ENCODE measurements around the gene GOLGA8B.
A peak's percentile ranks its signal among the peaks of the same experiment; 100 is the strongest.
"Not testable (repeated sequence)": the region's sequence is repeated elsewhere in the genome, so short reads cannot be mapped to it uniquely, and the experiment has no call there.

GOLGA8B gene

DNA sequence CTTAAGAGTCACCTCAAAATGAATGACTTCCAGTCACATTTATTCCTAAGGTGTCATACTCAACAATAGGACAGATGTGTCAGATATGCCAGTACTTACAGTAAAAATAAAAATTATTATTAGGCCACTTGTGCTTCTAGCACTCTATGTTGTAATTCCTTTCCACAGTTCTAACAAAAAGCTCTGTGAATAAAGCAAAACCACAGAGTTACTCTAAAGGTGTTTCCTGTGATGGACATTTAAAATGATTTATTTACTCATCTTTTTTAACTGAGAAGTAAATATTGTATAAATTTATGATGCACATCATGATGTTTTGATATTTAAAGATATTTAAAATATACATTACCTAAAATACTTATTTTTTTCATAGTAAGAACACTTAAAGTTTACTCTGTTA is 13.9 kb upstream of the GOLGA8B start:
- no peak for DNase-seq

- DNase-seq = no peak
Observed at GRCh38 chr15:34594361-34594760, 10.9 kb upstream of the GOLGA8B start.

GRCh38 chr15:34591306-34591705 is 7.9 kb upstream of the GOLGA8B start:
- DNase-seq = no peak

DNA sequence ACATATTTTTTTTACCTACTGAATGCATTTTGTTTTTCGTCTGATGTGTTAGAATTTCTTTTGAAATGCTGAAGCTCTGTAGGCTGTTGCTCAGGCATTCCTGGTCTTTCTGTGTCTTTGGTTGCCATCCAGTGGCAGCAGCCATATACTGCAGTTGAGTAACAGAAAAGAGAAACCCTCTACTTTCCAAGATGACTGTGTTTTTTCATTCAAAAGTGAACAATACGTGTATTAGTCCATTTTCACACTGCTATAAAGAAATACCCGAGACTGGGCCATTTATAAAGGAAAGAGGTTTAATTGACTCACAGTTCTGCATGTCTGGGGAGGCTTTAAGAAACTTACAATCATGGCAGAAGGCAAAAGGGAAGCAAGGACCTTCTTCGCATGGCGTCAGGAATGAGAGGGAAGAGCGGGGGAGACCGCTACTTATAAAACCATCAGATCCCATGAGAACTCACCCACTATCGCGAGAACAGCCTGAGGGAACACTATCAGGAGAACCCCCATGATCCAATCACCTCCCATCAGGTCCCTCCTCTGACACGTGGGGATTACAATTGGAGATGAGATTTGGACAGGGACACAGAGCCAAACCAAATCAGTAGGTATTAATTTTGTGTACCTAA is 4.7 kb upstream of the GOLGA8B start:
- peak; percentile 67 to 82 for DNase-seq

DNA sequence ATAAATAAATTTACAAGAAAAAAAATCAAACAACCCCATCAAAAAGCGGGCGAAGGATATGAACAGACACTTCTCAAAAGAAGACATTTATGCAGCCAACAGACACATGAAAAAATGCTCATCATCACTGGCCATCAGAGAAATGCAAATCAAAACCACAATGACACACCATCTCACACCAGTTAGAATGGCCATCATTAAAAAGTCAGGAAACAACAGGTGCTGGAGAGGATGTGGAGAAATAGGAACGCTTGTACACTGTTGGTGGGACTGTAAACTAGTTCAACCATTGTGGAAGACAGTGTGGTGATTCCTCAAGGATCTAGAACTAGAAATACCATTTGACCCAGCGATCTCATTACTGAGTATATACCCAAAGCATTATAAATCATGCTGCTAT is 2.5 kb upstream of the GOLGA8B start:
- not testable (repeated sequence) for DNase-seq

GRCh38 chr15:34584996-34585395 is 1.5 kb upstream of the GOLGA8B start:
- no peak for DNase-seq

DNA sequence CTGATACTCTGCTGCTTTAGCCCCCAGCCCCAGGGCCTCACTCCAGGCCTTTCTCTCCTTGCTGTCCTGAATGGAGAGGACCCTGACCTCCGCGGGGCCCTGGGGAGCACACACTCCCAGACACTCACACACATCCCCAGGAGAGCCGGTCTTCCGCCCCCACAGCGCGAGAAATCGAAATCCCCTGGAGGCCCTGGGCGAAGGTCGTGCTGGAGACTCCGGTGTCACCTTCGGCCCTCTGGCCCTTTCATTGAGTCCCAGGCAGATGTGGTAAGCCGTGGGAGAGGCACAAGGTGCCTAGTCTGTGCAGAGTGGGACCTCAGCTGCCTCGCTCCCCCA is 848 bp upstream of the GOLGA8B start:
- DNase-seq = no peak

- DNase-seq = peak in 1 of 2 experiments; percentile 32
Observed at GRCh38 chr15:34582461-34583371, 735 bp downstream of the GOLGA8B start.

GRCh38 chr15:34581687-34582460 is 1.6 kb downstream of the GOLGA8B start:
- not testable (repeated sequence) for DNase-seq

- DNase-seq = no peak
Observed at GRCh38 chr15:34581043-34581365, 2.4 kb downstream of the GOLGA8B start.

- peak in 1 of 2 experiments; percentile 69 for DNase-seq
Observed at GRCh38 chr15:34580251-34581042, 3.0 kb downstream of the GOLGA8B start.

GRCh38 chr15:34578283-34578674 is 5.2 kb downstream of the GOLGA8B start:
- no peak for DNase-seq

DNA sequence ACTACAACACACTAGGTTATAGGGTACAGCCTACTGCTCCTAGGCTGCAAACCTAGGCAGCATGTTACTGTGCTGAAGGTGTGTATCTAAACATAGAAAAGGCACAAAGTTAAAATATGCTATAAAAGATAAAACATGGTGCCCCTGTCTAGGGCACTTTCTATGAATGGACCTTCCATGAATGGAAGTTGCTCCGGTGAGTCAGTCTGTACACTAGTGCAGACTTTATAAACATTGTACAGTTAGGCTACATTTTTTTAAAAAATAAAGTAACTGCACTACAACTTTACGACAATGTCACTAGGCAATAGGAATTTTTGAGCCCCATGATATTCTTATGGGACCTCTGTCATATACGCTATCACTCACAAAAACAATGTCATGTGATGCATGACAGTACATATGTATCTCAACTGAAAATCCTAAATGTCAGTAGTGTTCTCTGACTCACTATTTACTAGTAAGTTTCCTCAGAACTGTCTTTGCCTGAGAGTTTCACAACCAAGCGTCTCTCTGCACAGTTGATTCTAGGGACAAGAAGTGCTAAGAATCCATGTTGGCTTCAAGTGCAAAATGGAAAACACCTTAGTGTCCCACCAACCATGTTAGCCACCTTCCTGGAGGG is 5.7 kb downstream of the GOLGA8B start:
- not testable (repeated sequence) for DNase-seq

DNA sequence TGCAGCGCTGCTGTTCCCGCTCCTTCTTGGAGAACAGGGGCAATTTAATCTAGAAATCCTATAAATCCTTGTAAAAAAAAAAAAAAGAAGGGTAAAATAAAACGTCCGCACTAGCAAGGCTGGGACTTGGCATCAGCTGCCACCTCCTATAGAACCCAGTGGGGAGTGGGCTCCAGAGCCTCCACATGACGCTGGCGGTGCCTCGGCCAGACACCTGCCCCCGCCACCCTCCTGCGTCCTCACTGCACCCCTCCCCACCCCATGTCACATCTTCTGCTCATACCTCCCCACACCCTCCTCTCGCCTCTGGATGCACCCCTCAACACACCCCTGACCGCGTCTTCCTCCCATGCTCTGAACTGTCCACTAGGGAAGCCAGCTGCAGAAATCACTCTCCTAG is 8.4 kb downstream of the GOLGA8B start:
- DNase-seq = not testable (repeated sequence)

DNA sequence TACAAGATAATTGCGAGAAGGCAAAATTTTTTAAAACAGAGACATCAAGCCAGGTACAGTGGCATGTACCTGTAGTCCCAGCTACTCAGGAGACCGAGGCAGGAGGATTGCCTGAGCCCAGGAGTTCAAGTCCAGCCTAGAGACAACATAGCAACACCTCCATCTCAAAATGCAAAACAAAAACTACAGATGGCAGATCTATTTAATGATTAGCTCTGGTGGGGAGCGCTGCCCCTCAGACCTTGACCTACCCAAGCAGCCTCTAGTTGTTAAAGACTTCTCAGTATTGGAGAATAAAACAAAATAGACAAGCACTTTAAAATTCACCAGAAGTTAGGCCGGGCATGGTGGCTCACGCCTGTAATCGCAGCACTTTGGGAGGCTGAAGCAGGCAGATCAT is 10.5 kb downstream of the GOLGA8B start:
- DNase-seq = not testable (repeated sequence)

- DNase-seq = not testable (repeated sequence)
Observed at GRCh38 chr15:34572019-34572641, 11.3 kb downstream of the GOLGA8B start.

- DNase-seq = not testable (repeated sequence)
Observed at GRCh38 chr15:34569670-34570396, 13.6 kb downstream of the GOLGA8B start.

- not testable (repeated sequence) for DNase-seq
Observed at GRCh38 chr15:34567174-34567573, 16.3 kb downstream of the GOLGA8B start.

GRCh38 chr15:34564711-34565110 is 18.7 kb downstream of the GOLGA8B start:
- not testable (repeated sequence) for DNase-seq

DNA sequence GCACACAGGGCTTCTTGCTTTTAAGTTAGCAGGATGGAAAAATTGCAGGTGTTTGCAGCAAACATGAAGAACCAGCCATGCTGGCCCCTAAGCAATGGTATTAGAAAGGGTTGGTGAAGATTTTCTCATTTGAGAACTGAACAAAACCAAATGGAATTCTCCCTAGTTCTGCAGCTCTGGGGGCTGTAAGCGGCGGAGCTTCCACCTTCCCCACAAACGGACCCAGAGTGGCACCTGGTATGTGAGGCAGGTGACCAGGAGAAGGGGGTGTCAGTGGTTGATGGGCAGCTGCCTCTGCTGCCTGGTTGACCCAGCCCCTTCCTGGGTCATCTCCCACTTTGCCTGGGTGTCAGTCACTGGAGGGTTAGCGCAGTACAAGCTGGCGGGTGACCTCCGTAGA is 22.6 kb downstream of the GOLGA8B start:
- not testable (repeated sequence) for DNase-seq

DNA sequence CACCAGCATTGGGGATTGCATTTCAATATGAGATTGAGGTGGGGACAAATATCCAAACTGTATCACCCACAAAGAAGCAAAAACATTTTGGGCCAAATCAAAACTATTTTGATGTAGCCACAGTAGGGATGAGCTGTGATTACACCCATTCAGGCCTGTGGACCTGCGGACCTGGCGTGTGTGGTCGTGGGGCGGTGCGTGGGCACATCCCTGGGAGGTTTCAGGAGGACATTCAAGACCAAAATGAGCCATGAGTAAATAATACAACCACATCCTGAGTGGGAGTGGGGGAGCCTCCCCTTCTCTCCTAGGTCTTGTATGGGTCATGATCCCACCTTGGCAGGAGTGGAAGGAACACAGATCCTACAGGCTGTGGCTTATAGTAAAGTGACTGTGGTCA is 23.7 kb downstream of the GOLGA8B start:
- DNase-seq = not testable (repeated sequence)

Measured in NCI-H446 (cell line).